HUES64 (cell line): Measurements from ENCODE around the gene MROH2A.
"Not testable (repeated sequence)": the region's sequence is repeated elsewhere in the genome, so short reads cannot be mapped to it uniquely, and the experiment has no call there.

ENCODE experiments used
- H3K27ac ChIP-seq: 2 replicates; pipeline ENCODE4 v1.7.0; 2013; ENCODE audit warnings: low read depth, low read length, inconsistent platforms
- H3K27me3 ChIP-seq: 2 replicates; pipeline ENCODE4 v1.6.1; 2013; ENCODE audit warnings: mild to moderate bottlenecking, low read length; ENCODE audit not compliant: insufficient read depth
- H3K36me3 ChIP-seq: 2 replicates; pipeline ENCODE4 v1.6.1; 2013; ENCODE audit warnings: mild to moderate bottlenecking, low read length; ENCODE audit not compliant: insufficient read depth
- H3K4me1 ChIP-seq: 2 replicates; pipeline ENCODE4 v1.6.1; 2013; ENCODE audit warnings: mild to moderate bottlenecking, low read length, moderate library complexity; ENCODE audit not compliant: insufficient read depth
- H3K4me3 ChIP-seq: 2 replicates; pipeline ENCODE4 v1.5.1; 2013; ENCODE audit warnings: mild to moderate bottlenecking, low read length, moderate library complexity
- H3K9ac ChIP-seq: 2 replicates; pipeline ENCODE4 v1.6.1; 2013; ENCODE audit warnings: mild to moderate bottlenecking, low read depth, low read length
- H3K9me3 ChIP-seq: 2 replicates; pipeline ENCODE4 v1.6.1; 2013; ENCODE audit warnings: low read depth, low read length; ENCODE audit not compliant: insufficient read depth
- WGBS: fragments of 150-250, 120-280 bp; methylation state at CpG from one replicate; pipeline ENCODE4 v1.1.7; 2013; ENCODE audit warnings: missing lambda C conversion rate; 5-methylcytosine and 5-hydroxymethylcytosine counted together

MROH2A gene

DNA sequence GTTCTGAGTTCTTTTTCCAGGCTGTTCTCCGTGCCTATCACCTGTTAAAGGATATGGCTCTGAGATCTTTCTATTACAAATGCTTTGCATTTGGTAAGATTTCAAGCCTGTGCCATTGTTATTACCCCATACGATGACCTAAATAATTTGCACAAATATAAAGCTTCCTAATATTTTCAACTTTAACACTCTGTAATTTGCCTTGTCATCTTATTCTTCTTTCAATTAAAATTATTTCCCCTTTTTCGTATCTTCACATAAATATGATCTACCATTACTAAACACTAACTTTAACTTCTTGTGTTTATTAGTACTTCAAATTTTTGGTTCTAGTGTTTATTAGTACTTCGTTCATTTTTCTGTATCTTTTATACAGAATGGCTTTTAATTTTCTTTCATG lies 93.3 kb downstream of the MROH2A start:
- no peak overlapping the region for H3K9ac ChIP-seq
- H3K4me3 ChIP-seq, result no peak overlapping the region
- H3K9me3 ChIP-seq, result peaks cover 10% of the 10 kb centered on the region; the same call in 1 of the 2 replicates
- WGBS, result 88% methylated on average over 3 of the region's 4 CpGs
- peaks cover 8% of the 10 kb centered on the region for H3K36me3 ChIP-seq
- no peaks in the 10 kb centered on the region for H3K4me1 ChIP-seq
- H3K27me3 ChIP-seq, result peaks cover 42% of the 10 kb centered on the region
- H3K27ac ChIP-seq, result no peak overlapping the region

DNA sequence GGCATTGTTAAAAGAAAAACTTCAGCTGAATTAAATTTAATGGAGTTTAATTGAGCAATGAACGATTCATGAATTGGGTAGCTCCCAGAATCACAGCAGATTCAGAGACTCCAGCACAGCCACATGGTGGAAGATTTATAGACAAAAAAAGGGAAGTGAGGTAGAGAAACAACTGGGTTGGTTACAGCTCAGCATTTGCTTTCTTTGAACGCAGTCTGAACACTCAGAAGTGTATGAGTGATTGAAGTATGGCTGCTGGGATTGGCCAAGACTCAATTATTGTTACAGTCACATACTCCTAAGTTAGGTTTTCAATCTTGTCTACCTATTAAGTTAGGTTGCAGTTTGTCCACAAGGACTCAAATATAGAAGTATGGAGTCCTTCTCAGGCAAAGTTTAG lies 94.0 kb downstream of the MROH2A start:
- H3K9ac ChIP-seq, H3K27ac ChIP-seq, H3K36me3 ChIP-seq, H3K4me3 ChIP-seq, H3K4me1 ChIP-seq: not testable (repeated sequence)
- peaks cover 44% of the 10 kb centered on the region for H3K27me3 ChIP-seq
- H3K9me3 ChIP-seq, result peaks cover 12% of the 10 kb centered on the region; the same call in 1 of the 2 replicates
- 73% methylated on average over 2 of the region's 2 CpGs for WGBS

DNA sequence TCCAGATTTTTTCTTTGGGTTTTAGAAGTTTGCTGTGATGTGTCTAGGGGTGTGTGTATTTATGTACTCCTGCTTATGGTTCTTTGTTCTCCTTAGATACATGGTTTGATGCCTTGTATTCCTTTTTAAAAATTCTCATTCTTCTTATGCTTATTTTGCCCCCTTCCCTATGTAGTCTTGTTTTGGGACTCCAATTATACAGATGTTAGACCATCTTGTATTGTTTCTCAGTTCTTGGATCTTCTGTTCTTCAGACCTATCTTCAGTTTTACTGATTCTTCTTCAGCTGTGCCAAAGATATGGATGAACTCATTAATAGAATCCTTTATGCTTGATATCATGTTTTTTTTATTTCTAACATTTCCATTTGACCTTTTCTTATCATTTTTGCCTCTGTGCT lies 104.2 kb downstream of the MROH2A start:
- no peaks in the 10 kb centered on the region for H3K4me1 ChIP-seq
- H3K9ac ChIP-seq, result no peak overlapping the region
- peaks cover 20% of the 10 kb centered on the region for H3K9me3 ChIP-seq
- no peak overlapping the region for H3K27ac ChIP-seq
- no peaks in the 10 kb centered on the region for H3K36me3 ChIP-seq
- peaks cover 6% of the 10 kb centered on the region; the same call in 1 of the 2 replicates for H3K27me3 ChIP-seq
- H3K4me3 ChIP-seq, result no peak overlapping the region
